ENCODE measurements around the gene RPL5. TPM values are rescaled to one million over a fixed set of nuclear protein-coding genes. Genes with fewer than 3 reads are reported as not detected.
"Not testable (repeated sequence)": the region's sequence is repeated elsewhere in the genome, so short reads cannot be mapped to it uniquely, and the experiment has no call there.

RPL5 gene
- total RNA-seq = 100 to 1,000 TPM; 573 to 679 (median 647) TPM
- total RNA-seq (2013) = 2,019 TPM

DNA sequence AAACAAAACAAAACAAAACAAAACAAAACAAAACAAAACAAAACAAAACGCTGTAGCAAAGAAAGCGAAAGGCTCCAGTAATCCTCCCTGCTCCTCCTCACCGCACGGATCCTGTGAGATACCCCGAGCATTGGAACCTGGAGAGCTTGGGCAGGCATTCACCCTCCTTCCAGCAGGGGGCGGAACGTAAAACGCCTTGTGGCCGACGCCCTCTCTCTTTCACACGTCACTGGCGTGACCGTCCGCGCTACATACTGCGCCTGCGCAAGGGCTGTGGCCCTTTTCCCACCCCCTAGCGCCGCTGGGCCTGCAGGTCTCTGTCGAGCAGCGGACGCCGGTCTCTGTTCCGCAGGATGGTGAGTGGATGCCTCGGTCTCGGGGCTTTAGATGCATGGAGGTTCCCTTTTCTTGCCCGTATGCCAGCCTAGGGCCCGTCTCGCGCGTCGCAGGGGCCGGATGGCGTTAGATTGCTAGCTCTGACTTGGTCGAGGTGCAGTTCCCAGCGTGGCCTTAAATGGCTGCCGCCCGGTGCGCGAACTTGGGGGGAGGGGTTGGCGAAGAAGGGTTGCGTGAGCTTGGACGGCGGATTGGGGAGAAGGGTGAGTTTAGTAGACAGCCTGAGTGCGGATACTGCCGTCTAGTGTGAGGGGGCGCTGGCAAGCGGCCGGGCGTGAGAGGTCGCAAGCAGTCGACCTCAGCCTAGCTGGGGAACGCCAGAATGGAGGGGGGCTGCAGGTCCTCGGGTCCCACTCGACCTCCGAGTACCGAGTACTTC is at the start of gene RPL5:
RPL5 (plus strand) TSS at position 279 of the 775 bp plus-strand sequence; CDS start at position 354, 75 bp downstream.
- peaks cover 24% of the 10 kb centered on the region for H3K4me1 ChIP-seq (ENCODE audit: control insufficient read depth, insufficient read depth, low read length)
- H3K36me3 ChIP-seq (ENCODE audit: control insufficient read depth, insufficient read depth, low read length) = peaks cover 31% of the 10 kb centered on the region
- Mint-ChIP-seq H3K9me3 (no peaks in the 10 kb centered on the region), H3K27ac (peak within 1 kb of the TSS; percentile 98 to 100), H3K36me3 (no peaks in the 10 kb centered on the region), H3K4me3 (peak within 1 kb of the TSS; percentile 99), H3K4me1 (peaks cover 45 to 48% of the 10 kb centered on the region in 2 donors), H3K27me3 (ENCODE audit: low read depth in 2 of 2) (no peaks in the 10 kb centered on the region)
- ATAC-seq (peak; percentile 88 to 97 (median 89)), DNase-seq (peak; percentile 98 to 99)
- intact Hi-C loops (cut with micrococcal nuclease) = loop anchor here (2.0 kb wide), 1 partner anchor 349 kb away; the partner anchor contains the start of genes CCDC18 and TMED5
- no peaks in the 10 kb centered on the region for H3K27me3 ChIP-seq (ENCODE audit: control insufficient read depth, insufficient read depth, low read length)
- peak within 1 kb of the TSS; percentile 87 for H3K27ac ChIP-seq (ENCODE audit: low read length)
- peak within 1 kb of the TSS; percentile 87 for H3K4me3 ChIP-seq (ENCODE audit: low read length)
- TF ChIP-seq CTCF (IDR thresholded peaks at IDR 0.05) = peak; percentile 91
- WGBS (ENCODE audit: insufficient coverage) = under 1% methylated on average over 57 of the region's 57 CpGs
- no peaks in the 10 kb centered on the region for H3K9me3 ChIP-seq (ENCODE audit: control insufficient read depth, insufficient read depth, low read length)

DNA sequence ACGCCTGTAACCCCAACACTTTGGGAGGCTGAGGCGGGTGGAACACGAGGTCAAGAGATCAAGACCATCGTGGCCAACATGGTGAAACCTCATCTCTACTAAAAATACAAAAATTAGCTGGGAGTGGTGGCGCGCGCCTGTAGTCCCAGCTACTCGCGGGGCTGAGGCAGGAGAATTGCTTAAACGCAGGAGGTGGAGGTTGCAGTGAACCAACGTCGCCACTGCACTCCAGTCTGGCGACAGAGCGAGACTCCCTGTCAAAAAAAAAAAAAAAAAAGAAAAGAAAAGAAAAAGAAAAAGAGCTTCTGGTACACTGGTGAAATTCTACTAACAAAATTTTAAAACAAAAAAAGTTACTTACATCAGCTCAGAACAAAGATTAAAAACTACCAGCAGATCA is 48.3 kb upstream of the RPL5 start:
- peak overlapping the region in 1 of 2 donors; percentile 56 for H3K27ac Mint-ChIP-seq
- H3K4me1 ChIP-seq (ENCODE audit: control insufficient read depth, insufficient read depth, low read length) = peaks cover 20% of the 10 kb centered on the region
- H3K36me3 ChIP-seq (ENCODE audit: control insufficient read depth, insufficient read depth, low read length); H3K36me3 Mint-ChIP-seq; H3K27ac ChIP-seq (ENCODE audit: low read length); H3K9me3 ChIP-seq (ENCODE audit: control insufficient read depth, insufficient read depth, low read length); DNase-seq; H3K4me3 ChIP-seq (ENCODE audit: low read length); ATAC-seq; intact Hi-C loops (cut with micrococcal nuclease); H3K9me3 Mint-ChIP-seq: not testable (repeated sequence)
- peaks cover 24% of the 10 kb centered on the region for H3K27me3 ChIP-seq (ENCODE audit: control insufficient read depth, insufficient read depth, low read length)
- H3K4me3 Mint-ChIP-seq = peak overlapping the region; percentile 87
- WGBS (ENCODE audit: insufficient coverage) = 77% methylated on average over 12 of the region's 14 CpGs
- H3K27me3 Mint-ChIP-seq (ENCODE audit: low read depth in 2 of 2) = peaks cover 41 to 50% of the 10 kb centered on the region in 2 donors
- peaks cover 9 to 24% of the 10 kb centered on the region in 2 donors for H3K4me1 Mint-ChIP-seq

GRCh38 chr1:92784021-92784638 is 47.7 kb upstream of the RPL5 start:
- Mint-ChIP-seq H3K36me3 (no peaks in the 10 kb centered on the region), H3K27me3 (ENCODE audit: low read depth in 2 of 2) (peaks cover 39 to 44% of the 10 kb centered on the region in 2 donors), H3K27ac (peak overlapping the region in 1 of 2 donors; percentile 56), H3K9me3 (no peaks in the 10 kb centered on the region), H3K4me3 (peak overlapping the region; percentile 87), H3K4me1 (peaks cover 9 to 24% of the 10 kb centered on the region in 2 donors)
- 6% methylated on average over 24 of the region's 25 CpGs for WGBS (ENCODE audit: insufficient coverage)
- Histone ChIP-seq H3K9me3 (ENCODE audit: control insufficient read depth, insufficient read depth, low read length) (no peaks in the 10 kb centered on the region), H3K27ac (ENCODE audit: low read length) (no peak overlapping the region), H3K4me3 (ENCODE audit: low read length) (peak overlapping the region; percentile 44), H3K27me3 (ENCODE audit: control insufficient read depth, insufficient read depth, low read length) (peaks cover 22% of the 10 kb centered on the region), H3K36me3 (ENCODE audit: control insufficient read depth, insufficient read depth, low read length) (no peaks in the 10 kb centered on the region), H3K4me1 (ENCODE audit: control insufficient read depth, insufficient read depth, low read length) (peaks cover 20% of the 10 kb centered on the region)
- ATAC-seq = peak in 2 of 3 donors; percentile 32 to 34
- intact Hi-C loops (cut with micrococcal nuclease) = no loop called here
- TF ChIP-seq CTCF (IDR thresholded peaks at IDR 0.05) = no peak
- peak; percentile 22 to 60 for DNase-seq

All from natural killer cell (primary cell).